ENCODE measurements around the gene PPM1B.

- TF ChIP-seq, protein P1, sequence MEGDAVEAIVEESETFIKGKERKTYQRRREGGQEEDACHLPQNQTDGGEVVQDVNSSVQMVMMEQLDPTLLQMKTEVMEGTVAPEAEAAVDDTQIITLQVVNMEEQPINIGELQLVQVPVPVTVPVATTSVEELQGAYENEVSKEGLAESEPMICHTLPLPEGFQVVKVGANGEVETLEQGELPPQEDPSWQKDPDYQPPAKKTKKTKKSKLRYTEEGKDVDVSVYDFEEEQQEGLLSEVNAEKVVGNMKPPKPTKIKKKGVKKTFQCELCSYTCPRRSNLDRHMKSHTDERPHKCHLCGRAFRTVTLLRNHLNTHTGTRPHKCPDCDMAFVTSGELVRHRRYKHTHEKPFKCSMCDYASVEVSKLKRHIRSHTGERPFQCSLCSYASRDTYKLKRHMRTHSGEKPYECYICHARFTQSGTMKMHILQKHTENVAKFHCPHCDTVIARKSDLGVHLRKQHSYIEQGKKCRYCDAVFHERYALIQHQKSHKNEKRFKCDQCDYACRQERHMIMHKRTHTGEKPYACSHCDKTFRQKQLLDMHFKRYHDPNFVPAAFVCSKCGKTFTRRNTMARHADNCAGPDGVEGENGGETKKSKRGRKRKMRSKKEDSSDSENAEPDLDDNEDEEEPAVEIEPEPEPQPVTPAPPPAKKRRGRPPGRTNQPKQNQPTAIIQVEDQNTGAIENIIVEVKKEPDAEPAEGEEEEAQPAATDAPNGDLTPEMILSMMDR (IDR thresholded peaks at IDR 0.05), result no peak
- TF ChIP-seq POLR2A (IDR thresholded peaks at IDR 0.05), result no peak
Measured at GRCh38 chr2:44137048-44137447, 31.6 kb upstream of the PPM1B start.

Measured in heart left ventricle (tissue), 13 donors.